GM18499 (cell line): ENCODE measurements around the gene DRAXIN.

ENCODE experiments used
- ATAC-seq: cut with Tn5 transposase; IDR thresholded peaks from one replicate; pipeline ENCODE4 v1.9.1; 2021; ENCODE audit warnings: moderate number of reproducible peaks; ENCODE audit not compliant: insufficient read depth, unreplicated experiment

Gene DRAXIN

DNA sequence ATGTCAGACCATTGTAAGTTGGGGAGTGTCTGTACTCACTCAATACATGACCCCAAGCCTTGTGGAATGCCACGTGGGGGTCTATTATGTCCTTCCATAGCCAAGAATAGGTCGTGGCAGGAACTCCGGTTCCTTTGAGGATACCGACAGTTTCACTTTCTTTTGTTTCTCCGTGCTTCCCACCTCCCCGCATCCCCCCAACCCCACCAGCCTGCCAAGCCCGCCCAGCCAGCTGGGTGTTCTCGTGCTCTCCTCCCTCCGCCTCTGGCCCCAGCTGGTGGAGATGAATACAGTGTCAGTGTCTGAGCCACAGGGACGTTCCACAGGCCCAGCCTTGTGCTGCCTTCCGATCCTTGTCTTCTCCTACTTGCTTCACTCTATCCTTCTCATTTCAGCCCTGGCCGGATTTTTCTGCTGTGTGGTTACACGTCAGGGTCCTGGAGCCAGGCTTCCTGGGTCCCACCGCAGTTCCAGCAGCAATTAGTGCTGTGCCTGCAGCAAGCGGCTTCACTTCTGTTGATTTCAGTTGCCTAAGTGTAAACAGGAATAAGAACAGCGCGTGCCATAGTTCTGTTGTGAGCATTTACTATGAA, 40.3 kb downstream of the DRAXIN start:
- no peak for ATAC-seq

DNA sequence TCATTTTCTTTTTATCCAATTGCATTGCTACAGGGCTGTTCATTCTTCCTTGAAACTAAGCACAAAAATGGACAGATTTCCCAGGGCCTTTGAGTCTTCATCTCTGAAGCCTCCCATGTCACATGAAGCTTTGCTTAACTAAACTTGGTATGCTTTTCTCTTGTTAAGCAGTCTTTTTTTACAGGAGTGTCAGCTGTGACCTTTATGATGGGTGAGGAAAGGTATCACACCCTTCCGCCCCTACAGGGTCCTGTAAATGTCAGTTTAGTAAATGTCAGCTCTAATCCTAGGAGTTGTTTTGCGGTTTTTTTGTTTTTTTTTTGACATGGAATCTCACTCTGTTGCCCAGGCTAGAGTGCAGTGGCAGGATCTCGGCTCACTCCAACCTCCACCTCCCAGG, 41.8 kb downstream of the DRAXIN start:
- ATAC-seq, result no peak

DNA sequence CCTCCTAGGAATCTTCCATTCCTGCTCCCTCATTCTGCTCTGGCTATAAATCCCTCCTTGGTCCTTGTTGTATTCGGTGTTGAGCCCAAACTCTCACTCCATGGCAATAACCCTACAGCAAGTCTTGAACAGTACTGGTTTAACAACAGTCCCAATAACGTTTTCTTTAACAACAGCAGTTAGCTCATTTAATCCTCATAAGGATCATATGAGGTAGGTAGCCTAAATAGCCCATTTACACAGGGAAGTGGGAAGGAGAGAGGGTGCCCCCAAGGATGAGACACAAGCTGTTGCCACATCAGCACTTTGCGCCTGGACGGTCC, 44.0 kb downstream of the DRAXIN start:
- no peak for ATAC-seq

DNA sequence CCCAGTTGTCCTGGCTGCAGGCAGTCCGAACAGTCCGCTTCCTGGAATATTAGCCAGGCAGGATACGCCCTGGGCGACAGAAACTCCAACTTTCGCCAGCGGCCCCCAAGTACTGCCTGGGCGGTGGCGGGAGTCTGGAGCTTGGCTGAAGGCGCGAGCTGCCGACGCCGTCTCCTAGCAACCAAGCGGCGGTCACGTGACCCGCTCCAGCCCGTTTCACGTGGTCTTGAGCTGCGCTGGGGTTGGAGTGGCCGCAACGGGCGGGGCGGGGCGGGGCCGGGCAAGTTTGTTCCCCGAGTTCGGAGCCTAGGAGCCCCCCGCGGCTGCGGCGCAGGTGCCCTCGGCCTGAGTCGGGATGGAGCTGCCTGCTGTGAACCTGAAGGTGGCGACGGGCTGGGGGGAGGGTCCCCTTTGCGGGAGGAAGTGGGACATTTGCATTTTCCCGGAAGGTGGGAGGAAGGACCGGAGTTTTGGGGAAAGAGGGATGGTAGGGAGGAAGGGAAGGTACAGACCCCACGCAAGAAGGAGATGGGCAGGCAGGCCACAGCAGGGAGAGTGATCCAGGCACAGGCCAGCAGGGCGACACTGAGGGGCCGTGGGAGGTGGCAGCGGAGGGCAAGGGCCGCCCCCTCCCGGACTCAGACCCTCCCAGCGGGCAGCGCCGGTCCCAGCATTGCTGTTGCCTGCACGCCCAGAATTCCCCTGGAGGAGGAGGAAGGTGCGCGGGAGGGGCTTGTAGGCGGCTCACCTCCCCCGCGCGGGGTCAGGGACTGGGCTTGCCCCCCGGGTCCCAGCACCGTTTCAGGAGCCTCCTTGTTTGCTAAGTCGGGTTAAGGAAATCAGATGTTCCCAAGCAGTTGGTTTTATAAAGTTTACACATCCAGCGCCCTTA, 44.6 kb downstream of the DRAXIN start, which contains the start of gene AGTRAP:
Gene AGTRAP (plus strand): TSS at position 283 of the 892 bp plus-strand sequence. CDS start 73 bp downstream, at position 356.
- ATAC-seq, result no peak

DNA sequence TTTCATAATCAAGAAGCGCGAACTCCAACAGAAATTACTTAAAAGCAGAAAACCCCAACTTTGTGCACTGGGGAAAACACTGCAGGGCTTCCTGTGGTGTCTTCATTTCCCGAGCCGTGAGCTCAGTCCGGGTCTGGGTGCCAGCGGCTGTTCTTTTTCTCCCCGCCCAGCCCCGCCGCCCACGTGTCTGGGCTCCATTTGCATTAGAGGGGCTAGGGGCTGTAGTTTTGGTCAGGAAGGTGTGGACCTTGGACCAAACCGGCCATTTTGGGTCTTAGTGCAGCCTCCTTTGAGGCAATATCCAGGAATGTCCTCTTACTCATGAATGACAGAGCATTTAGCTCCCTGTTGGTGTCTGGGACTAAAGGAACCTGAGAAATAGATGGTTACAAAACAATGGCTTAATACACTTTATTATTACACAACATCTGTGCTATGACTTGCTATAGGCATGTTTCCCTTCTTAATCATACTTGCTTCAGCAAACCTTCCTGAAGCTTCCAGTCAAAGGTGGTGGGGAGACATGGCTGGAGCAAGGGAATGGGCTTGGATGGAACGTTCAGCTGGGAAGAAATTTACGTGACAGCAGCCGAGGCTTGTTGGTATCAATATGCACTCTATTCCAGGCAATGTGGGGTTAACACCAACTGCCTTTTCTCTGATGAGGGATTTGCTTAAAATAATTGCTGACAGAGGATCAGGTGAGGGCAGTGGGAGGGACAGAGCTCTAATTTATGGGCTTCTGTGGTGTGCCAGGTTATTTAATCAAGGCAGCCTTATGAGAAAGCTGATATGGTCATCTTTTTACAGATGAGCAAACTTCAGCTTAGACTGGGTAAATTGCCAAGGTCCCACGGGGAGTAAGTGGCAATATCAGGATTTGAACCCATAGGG, 45.5 kb downstream of the DRAXIN start:
- no peak for ATAC-seq

DNA sequence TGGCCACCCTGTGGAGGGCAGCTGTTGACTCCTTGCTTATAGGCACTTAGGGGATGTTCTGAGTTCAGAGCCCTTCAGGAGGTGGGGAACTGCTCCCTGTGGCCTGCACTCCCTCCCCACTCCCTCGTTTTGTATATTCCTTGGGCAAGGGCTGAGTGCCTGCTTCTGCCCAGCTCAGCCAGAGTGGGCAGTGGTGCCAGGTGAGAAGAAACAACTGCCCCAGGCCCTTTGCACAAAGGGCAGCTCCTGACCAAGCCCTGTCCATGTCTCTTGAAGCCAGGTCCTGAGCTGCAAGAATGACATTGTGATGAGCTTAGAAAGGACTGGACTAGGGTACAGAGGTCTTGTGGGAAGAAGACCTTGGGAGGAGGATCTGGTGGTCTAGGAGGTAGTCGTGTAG, 46.6 kb downstream of the DRAXIN start:
- ATAC-seq, result no peak

DNA sequence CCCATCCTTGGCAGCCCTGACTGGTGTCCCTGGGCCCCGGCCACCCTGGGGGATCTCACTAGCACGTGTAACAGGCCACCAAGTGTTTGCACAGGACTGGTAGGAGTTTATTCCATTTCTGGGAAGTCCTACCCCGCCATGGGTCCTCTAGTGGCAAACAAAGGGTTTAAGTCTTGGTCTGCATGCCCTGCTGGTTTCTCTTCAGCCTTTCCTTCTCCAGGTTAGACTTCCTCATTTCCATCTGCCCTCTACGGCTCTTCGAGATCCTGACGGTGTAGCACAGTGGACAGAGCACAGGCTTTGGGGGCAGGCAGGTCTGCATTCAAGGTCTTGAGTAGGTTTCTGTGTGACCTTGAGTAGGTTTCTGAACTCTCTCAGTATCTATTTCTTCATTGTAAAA, 47.3 kb downstream of the DRAXIN start:
- no peak for ATAC-seq

DNA sequence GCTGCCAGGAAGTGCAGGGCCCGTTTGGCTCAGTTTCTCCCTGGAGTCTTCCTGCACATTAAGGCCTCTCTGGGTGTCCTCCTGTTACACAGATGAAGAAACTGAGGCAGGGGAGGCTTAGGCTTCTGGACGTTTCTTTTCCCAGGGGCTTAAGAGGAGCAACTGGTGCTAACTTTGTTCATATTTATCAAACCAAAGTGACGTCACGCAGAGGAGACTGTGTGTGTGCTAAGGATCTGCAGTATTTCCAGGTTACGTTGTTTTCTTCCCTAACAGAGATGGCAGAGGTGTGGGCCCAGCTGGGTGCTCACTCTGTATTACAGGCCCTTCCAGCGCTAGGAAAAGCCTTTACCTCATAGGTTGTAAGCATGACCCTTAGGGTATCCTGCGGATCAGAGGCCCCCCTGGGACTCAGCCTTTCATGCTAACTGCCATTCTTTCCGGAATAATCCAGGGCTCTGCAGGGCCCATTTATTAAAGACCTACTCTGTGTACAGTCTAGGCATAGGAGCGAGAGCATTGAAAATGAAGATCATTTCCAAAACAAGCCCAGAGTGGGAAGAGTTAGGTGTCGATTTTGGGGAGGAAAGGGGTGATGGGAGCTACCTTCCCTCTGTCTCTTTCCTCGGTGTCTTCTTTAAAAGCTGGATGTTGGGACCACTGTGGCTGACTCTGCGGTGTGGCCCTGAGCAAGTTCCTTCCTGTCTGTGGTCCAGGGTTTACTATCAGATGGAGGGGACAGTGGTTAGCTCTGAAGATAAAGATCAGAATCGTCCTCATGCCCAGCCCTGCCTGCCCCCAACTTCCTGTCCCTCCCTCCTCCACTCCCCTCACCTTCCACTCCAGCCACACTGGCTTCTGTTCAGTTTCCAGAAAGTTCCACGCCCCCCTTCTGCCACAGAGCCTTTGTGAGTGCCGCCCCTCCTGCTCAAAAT, 49.0 kb downstream of the DRAXIN start:
- no peak for ATAC-seq

DNA sequence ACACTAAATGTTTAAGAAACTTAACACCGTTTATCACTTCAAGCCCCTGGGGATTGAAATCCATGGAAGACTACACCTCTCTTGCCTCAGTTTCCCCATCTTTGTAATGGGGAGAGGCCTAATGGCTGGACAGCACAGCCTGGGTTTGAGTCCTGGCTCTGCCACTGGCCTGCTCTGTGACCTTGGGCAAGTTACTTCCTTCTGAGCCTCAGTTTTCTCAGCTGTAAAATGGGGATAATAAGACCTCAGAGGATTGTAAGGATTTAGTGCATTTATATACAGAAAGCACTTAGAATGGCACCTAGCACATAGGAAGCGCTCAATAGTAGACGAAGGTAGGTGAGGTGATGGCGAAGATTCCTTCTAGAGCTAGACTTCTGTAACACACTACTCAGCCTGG, 50.0 kb downstream of the DRAXIN start:
- ATAC-seq, result no peak

DNA sequence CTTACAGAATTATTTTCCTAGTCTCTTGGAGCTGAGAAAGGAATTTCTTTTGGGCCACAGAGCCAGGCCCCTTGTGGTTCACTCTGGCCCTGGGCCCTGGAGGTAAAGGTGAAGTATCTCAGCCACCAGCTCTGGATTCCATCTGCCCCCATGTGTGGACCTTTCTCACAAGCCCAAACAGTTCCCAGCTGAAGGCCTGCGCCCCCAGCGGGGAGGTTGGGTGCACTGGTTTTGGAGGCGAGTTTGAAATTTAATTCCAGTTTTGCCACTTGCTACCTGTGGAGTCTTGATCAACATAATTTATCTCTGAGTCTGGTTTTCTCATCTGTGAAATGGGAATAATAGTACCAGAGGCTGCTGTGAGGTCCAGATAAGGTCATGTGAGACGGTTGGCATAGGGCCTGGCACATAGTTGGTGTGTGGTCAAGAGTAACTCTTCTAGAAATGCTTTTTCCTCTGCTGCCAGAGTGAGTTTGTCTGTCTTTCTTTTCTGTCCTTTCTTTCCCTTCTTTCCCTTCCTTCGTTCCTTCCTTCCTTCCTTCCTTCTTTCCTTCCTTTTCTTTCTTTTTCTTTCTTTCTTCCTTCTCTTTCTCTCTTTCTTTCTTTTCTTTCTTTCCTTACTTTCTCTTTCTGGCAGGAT, 50.5 kb downstream of the DRAXIN start:
- no peak for ATAC-seq

DNA sequence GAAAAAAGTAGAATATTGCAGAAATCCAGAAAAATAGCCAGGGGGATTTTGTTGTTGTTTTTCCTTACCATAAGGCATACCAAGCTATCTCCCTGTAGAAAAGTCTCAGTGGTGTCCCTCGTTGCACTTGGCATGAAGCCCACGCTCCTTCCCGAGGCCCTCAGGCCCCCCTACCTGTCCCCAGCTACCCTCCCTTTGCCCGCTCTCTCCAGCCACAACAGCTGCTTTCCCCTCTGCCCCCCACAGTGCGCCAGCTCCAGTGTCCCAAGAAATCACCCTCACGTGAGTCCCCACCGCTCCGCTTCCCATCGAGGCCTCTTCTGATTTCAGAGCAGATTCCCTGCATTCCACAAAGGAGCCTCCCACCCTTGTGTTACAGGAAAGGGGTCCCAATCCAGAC, 52.8 kb downstream of the DRAXIN start:
- no peak for ATAC-seq

DNA sequence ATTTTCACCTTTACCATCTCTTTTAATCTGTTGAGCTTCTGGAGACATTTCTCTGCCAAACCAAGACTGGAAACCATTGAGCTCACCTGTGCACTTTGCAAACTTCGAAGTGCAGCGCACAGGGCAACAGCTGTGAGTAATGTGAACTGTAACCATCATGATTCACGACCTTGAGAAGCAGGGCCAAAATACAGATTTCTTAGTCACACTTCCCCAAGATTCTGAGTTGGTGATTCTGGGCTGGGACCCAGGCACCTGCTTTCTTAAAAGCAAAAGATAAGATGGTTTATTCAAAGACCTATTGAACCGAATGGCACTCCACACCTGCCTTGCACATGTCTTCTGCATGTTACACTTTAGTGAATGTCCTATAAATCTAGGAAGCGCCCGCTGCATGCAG, 54.6 kb downstream of the DRAXIN start:
- ATAC-seq, result no peak

DNA sequence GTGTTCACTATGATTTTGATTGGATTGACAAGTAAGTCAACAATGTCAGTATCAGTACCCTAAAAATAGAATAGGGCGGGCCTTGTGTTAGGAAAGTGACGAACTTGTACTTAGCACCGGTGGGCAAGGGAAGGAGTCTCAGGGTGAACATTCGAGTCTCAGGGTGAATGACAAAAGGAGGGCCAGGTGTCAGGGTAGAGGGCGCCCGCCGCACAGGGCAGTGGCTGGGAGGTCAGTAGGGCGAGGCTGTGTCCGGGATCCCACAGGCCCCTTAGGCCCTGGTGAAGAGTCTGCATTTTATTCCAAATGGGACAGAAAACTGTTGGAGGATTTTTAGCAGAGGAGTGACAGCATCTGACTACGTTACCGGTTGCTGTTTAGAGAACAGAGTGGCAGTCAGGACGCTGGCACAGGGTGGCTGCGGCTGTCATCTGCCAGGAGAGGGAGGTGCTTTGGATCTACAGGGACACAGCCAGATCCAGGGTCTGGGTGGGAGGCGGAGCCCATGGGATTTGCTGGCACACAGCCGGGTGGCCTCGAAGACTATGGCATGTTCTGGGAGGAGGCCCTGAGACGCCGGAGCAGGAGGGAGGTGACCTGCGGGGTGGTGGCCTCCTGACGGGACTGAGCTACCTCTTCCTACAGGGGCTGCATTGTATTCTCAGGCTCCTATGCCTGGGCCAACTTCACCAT, 55.4 kb downstream of the DRAXIN start:
- ATAC-seq, result no peak

DNA sequence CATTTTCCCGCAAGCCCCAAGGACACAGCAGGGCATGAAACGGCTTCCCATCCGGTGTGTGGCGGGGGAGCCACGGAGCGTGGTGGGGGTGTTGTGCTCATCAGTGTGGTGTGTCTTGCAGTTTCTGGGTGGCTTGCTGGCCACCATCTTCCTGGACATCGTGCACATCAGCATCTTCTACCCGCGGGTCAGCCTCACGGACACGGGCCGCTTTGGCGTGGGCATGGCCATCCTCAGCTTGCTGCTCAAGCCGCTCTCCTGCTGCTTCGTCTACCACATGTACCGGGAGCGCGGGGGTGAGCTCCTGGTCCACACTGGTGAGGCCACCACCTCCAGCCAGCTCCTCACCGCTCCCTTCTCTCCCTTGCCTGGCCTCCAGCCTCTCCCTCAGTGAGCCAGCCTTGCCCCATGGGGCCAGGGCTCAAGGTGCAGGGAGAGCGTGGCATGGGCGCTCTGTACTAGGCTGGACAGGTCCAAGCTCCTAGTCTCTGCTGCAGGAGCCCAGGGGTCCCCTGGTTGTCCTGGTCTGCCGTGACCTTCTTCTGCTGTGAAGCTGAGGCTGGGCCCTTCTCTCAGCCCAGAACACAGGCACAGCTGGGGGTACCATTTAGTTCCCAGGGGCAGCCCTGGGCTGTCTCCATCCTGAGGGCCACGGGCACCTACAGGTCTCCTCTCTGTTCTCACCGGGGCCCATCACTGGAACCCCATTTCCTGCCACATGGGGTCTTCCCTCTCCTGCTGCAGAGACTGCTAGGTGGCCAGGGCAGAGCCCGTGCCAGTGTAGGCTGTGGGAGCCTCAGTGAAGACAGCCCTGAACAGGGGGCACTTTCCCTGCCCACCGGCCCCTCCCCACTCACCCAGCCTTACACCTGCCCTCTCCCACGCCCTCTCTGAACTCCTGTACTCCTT, 57.0 kb downstream of the DRAXIN start:
- ATAC-seq, result no peak

DNA sequence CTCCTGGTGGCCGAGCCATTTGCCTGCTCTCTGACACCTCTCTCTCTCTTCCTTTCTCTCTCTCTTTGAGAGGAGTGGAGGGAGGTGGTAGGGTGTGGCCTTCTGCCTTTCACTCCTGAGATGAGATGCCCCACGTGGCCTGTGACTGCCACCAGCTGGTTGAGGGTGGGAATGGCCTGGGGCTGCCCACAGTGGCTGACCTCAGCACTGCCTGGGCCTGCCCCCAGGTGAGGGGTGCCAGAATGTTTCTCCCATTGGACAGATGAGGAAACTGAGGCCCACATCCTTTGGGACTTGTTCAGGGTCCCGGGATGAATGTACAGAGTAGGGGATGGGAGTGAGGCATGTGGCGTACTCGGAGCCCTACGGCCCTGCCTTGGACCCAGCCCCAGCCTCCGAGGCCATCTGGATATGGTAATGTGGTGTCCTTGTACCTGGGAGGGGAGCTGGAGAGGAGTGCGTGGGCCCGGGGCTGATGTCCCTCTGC, 57.7 kb downstream of the DRAXIN start:
- ATAC-seq, result no peak

DNA sequence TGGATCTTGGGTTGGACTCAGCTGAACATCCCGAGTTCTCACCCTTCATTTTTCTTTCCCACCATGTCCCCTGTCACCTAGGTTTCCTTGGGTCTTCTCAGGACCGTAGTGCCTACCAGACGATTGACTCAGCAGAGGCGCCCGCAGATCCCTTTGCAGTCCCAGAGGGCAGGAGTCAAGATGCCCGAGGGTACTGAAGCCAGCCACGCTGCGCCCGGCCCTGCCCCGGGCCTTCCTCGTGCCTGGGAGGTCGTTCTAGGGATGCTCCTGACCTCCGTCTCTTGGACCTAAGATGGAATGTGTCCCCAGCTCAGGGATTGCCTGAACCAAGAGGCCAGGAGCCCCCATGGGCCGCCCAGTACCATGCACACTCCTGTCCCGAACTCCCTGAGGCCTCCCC, 58.5 kb downstream of the DRAXIN start:
- no peak for ATAC-seq

DNA sequence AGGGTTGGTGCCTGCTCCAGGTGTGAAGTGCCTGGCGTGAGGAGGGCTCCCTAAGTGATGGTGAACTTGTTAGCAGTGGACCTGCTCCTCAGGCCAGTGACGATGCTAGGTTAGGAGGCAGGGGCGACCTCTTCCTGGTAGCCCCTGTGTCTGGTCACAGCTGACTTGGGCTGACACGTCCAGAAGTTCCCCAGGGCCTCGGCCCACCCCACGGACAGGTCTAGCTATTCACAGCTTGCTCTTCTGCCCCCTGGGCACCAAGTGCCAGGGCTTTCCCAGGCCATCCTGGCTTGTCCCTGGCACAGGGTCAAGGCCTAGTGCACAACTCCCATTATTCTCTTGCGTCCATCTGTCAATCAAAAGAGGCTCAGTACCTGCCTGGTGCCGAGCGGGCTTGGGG, 59.6 kb downstream of the DRAXIN start:
- no peak for ATAC-seq
